Keratinocyte (primary cell): ENCODE measurements around the gene CA9.

Experiments used
- EZH2 ChIP-seq: IDR thresholded peaks from one replicate; pipeline ENCODE4 v1.6.1; 2012; ENCODE audit warnings: inconsistent platforms, mild to moderate bottlenecking, low read length, moderate library complexity
- TF ChIP-seq, protein P1 (sequence below), 3 experiments: IDR thresholded peaks in 1 of 3; conservative IDR thresholded peaks in 1 of 3; optimal IDR thresholded peaks in 1 of 3; 2 replicates in 2 of 3; 3 replicates in 1 of 3; pipeline versions ENCODE3 to v1.5.1; 2011; ENCODE audit warnings: low read length in 3 of 3, mild to moderate bottlenecking in 3 of 3, moderate library complexity in 2 of 3, control low read depth in 1 of 3, inconsistent platforms in 1 of 3; ENCODE audit not compliant: insufficient read depth in 2 of 3; ENCODE audit errors: extremely low read depth in 1 of 3

DNA sequence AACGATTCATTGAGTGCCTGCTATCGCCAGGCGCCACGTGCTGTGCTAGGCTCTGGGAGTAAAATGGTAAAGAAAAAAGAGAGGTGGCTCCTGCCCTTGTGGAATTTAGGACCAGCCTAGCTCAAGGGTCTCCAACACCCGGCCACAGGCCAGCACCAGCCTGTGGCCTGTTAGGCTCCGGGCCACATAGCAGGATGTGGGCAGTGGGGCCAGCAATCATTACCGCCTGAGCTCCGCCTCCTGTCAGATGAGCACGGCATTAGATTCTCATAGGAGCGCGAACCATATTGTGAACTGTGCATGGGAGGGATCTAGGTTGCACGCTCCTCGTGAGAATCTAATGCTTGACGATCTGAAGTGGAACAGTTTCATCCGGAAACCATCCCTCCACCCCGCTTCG lies 17.4 kb upstream of the CA9 start:
- TF ChIP-seq, protein P1, sequence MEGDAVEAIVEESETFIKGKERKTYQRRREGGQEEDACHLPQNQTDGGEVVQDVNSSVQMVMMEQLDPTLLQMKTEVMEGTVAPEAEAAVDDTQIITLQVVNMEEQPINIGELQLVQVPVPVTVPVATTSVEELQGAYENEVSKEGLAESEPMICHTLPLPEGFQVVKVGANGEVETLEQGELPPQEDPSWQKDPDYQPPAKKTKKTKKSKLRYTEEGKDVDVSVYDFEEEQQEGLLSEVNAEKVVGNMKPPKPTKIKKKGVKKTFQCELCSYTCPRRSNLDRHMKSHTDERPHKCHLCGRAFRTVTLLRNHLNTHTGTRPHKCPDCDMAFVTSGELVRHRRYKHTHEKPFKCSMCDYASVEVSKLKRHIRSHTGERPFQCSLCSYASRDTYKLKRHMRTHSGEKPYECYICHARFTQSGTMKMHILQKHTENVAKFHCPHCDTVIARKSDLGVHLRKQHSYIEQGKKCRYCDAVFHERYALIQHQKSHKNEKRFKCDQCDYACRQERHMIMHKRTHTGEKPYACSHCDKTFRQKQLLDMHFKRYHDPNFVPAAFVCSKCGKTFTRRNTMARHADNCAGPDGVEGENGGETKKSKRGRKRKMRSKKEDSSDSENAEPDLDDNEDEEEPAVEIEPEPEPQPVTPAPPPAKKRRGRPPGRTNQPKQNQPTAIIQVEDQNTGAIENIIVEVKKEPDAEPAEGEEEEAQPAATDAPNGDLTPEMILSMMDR (optimal IDR thresholded peaks at IDR 0.05 in 1 of 3, IDR thresholded peaks at IDR 0.05 in 1 of 3, conservative IDR thresholded peaks at IDR 0.05 in 1 of 3; ENCODE audit: extremely low read depth in 1 of 3, insufficient read depth in 2 of 3, low read length in 3 of 3): no peak
- no peak for TF ChIP-seq EZH2
